NCI-H774 (cell line): ENCODE results near the gene UPB1.
A peak's percentile ranks its signal among the peaks of the same experiment; 100 is the strongest.
"Not testable (repeated sequence)": the region's sequence is repeated elsewhere in the genome, so short reads cannot be mapped to it uniquely, and the experiment has no call there.

ENCODE experiments used
- DNase-seq: peaks from one replicate; lab custom pipeline; 2025; lab: John Stamatoyannopoulos, UW

Gene UPB1

GRCh38 chr22:24535348-24535747 lies 40.2 kb downstream of the UPB1 start:
- DNase-seq = no peak

GRCh38 chr22:24536089-24536488 lies 41.0 kb downstream of the UPB1 start:
- DNase-seq = no peak

GRCh38 chr22:24540470-24540869 lies 45.3 kb downstream of the UPB1 start:
- no peak for DNase-seq

GRCh38 chr22:24541681-24542515 lies 46.8 kb downstream of the UPB1 start:
- no peak for DNase-seq

GRCh38 chr22:24542641-24543040 lies 47.5 kb downstream of the UPB1 start:
- no peak for DNase-seq

- DNase-seq = no peak
These were observed 48.1 kb downstream of the UPB1 start for GRCh38 chr22:24543185-24543601.

GRCh38 chr22:24543679-24544243 lies 48.6 kb downstream of the UPB1 start:
- no peak for DNase-seq

GRCh38 chr22:24548812-24549211 lies 53.7 kb downstream of the UPB1 start:
- no peak for DNase-seq

- no peak for DNase-seq
These were observed 55.1 kb downstream of the UPB1 start for GRCh38 chr22:24550028-24550901.

GRCh38 chr22:24550902-24551435 lies 55.8 kb downstream of the UPB1 start:
- DNase-seq = no peak

- DNase-seq = not testable (repeated sequence)
These were observed 57.6 kb downstream of the UPB1 start for GRCh38 chr22:24552503-24553286.

- no peak for DNase-seq
These were observed 58.6 kb downstream of the UPB1 start for GRCh38 chr22:24553597-24554312.

GRCh38 chr22:24554313-24555164 lies 59.4 kb downstream of the UPB1 start, which contains the start of gene GUCD1:
GUCD1 (minus strand) TSS chr22:24555138; CDS start chr22:24554991, 147 bp downstream.
- no peak for DNase-seq

GRCh38 chr22:24555165-24556039 lies 60.3 kb downstream of the UPB1 start, which contains the start of gene SNRPD3:
SNRPD3 (plus strand) TSS chr22:24555999; CDS start chr22:24557675, 1,676 bp downstream.
- DNase-seq = peak; percentile 97

- DNase-seq = no peak
These were observed 64.3 kb downstream of the UPB1 start for GRCh38 chr22:24559471-24559870.

- no peak for DNase-seq
These were observed 68.1 kb downstream of the UPB1 start for GRCh38 chr22:24563246-24563645.

- DNase-seq = no peak
These were observed 69.4 kb downstream of the UPB1 start for GRCh38 chr22:24564376-24565058.

- no peak for DNase-seq
These were observed 69.9 kb downstream of the UPB1 start for GRCh38 chr22:24565077-24565476.
